ENCODE measurements around the gene MAML2. TPM values are rescaled to one million over a fixed set of nuclear protein-coding genes. Genes with fewer than 3 reads are reported as not detected.

MAML2 gene
- total and polyA plus RNA-seq, 2 of the 8 experiments (the other 6 are each of a cell fraction or from before 2014, with no cell fraction given), result 3.8 to 6.6 TPM

DNA sequence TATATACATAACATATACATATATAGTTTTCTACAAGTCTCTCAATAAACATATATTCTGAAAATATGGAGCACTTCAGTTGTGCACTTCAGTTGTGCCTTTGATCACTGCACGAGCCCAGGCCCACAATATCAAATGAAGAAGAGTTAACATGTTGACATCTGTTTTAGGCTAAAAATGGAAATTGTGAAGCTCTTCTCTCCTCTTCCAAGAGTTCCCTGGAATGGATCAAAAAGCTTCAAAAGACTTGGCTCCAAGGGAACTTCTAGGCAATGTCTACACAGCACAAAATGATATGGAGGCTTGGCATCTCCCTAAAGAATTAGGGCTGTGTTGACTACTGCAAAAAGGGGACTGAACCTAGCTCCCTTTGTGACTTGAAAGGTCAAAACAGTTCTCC lies 36.9 kb downstream of the MAML2 start:
- H3K4me3 ChIP-seq (ENCODE audit: extremely low read depth in 1 of 4, insufficient read depth in 2 of 4, low read depth in 3 of 4, low read length in 4 of 4), result no peak overlapping the region
- no peak overlapping the region for H3K23ac ChIP-seq (ENCODE audit: insufficient read length)
- H2BK120ac ChIP-seq (replicated peaks; ENCODE audit: low read depth, low read length), result no peak overlapping the region
- no peak overlapping the region for H2BK20ac ChIP-seq (ENCODE audit: low read length)
- no peak overlapping the region for H4K8ac ChIP-seq (ENCODE audit: extremely low read depth, insufficient read depth, low read length)
- no peak overlapping the region for H4K91ac ChIP-seq (replicated peaks; ENCODE audit: insufficient read length, low read length)
- H3K79me2 ChIP-seq (ENCODE audit: control insufficient read depth in 1 of 2, insufficient read depth in 2 of 2, low read length in 2 of 2), result no peaks in the 10 kb centered on the region
- H3K4me1 ChIP-seq (replicated peaks in 1 of 4; ENCODE audit: control insufficient read depth in 3 of 4, insufficient read depth in 4 of 4, low read length in 3 of 4), result peaks cover 0 to 14% (median 10%) of the 10 kb centered on the region in 4 experiments; a peak in 4 of 7 replicates
- H3K4ac ChIP-seq (replicated peaks; ENCODE audit: insufficient read length, low read depth, low read length), result no peak overlapping the region
- no peak overlapping the region for H2AFZ ChIP-seq (ENCODE audit: low read length)
- POLR2A ChIA-PET (ENCODE audit: partially characterized antibody), result interaction anchor here (1.4 kb wide), 1 partner anchor 33 kb away, joined by 3 read pairs; no protein-coding TSS in a partner anchor
- no peak for DNase-seq (ENCODE audit: low read depth in 1 of 2, low spot score in 2 of 2)
- H3K27ac ChIP-seq (ENCODE audit: low read depth, low read length), result no peak overlapping the region
- H3K79me1 ChIP-seq (ENCODE audit: low read depth, low read length), result no peaks in the 10 kb centered on the region; the same call in 1 of the 2 replicates
- no peak overlapping the region; a peak in 1 of 4 replicates for H3K4me2 ChIP-seq (ENCODE audit: insufficient read depth in 1 of 2, low read depth in 2 of 2, low read length in 2 of 2)
- FAIRE-seq, result no peak
- no peak for TF ChIP-seq YY1 (IDR thresholded peaks at IDR 0.05; ENCODE audit: low read depth, low read length)
- no peak for TF ChIP-seq CHD1 (IDR thresholded peaks at IDR 0.05; ENCODE audit: low read depth, low read length)
- no peak for TF ChIP-seq NANOG (IDR thresholded peaks at IDR 0.05; ENCODE audit: insufficient read depth, low read depth, low read length, poor library complexity, severe bottlenecking)
- no peak for TF ChIP-seq JUN (IDR thresholded peaks at IDR 0.05; ENCODE audit: low read depth, low read length)
- no peak for TF ChIP-seq NRF1 (IDR thresholded peaks at IDR 0.05; ENCODE audit: low read depth, low read length)
- peak overlapping the region in 1 of 4 experiments; percentile 34; a peak in 1 of 7 replicates for H3K9ac ChIP-seq (replicated peaks in 1 of 4; ENCODE audit: extremely low read depth in 1 of 4, low read depth in 3 of 4, low read length in 3 of 4)
- no peak overlapping the region for H2BK5ac ChIP-seq (ENCODE audit: low read depth, low read length)
- H3K9me3 ChIP-seq (ENCODE audit: insufficient read depth in 2 of 2, low read depth in 1 of 2, low read length in 1 of 2), result no peaks in the 10 kb centered on the region
- 95% methylated on average over 1 of the region's 1 CpG; no CpG with 5 or more reads in 1 of the 2 experiments for WGBS, 2 experiments (ENCODE audit: extremely low coverage in 1 of 2, insufficient coverage in 1 of 2, insufficient read length in 1 of 2, insufficient replicate concordance in 2 of 2, low coverage in 1 of 2, low lambda C conversion rate in 2 of 2, missing lambda C conversion rate in 1 of 2)
- no peaks in the 10 kb centered on the region for H3K27me3 ChIP-seq (replicated peaks in 1 of 4; ENCODE audit: control insufficient read depth in 3 of 4, extremely low read depth in 1 of 4, insufficient read depth in 3 of 4, low read length in 3 of 4)
- H2AK5ac ChIP-seq (ENCODE audit: low read depth, low read length), result no peak overlapping the region
- H4K5ac ChIP-seq (ENCODE audit: insufficient read length, low read depth, low read length), result no peak overlapping the region
- no peaks in the 10 kb centered on the region for H4K20me1 ChIP-seq (replicated peaks in 1 of 2; ENCODE audit: control insufficient read depth in 1 of 2, insufficient read depth in 2 of 2, low read length in 2 of 2)
- H2BK15ac ChIP-seq (ENCODE audit: low read length), result no peak overlapping the region
- no peak overlapping the region for H3K56ac ChIP-seq (replicated peaks; ENCODE audit: insufficient read length, low read depth, low read length)
- CTCF ChIA-PET (ENCODE audit: partially characterized antibody), result interaction anchor here (0.6 to 3.6 kb wide), 4 partner anchors 11 to 36 kb away, joined by 3 to 27 read pairs (median 4); partner anchors contain the start of gene MAML2
- no peak overlapping the region for H3K18ac ChIP-seq (ENCODE audit: extremely low read depth, low read length)
- H3K36me3 ChIP-seq (ENCODE audit: control insufficient read depth in 2 of 4, insufficient read depth in 4 of 4, low read length in 3 of 4), result no peaks in the 10 kb centered on the region
- no peaks in the 10 kb centered on the region for H3K23me2 ChIP-seq (ENCODE audit: low read depth, low read length)
- no peak overlapping the region for H3K14ac ChIP-seq (ENCODE audit: insufficient read length)
- H2BK12ac ChIP-seq (ENCODE audit: low read depth, low read length), result no peak overlapping the region
